Measurements from ENCODE around the gene GINS2.

- TF ChIP-seq POLR2A (IDR thresholded peaks at IDR 0.05; ENCODE audit: low read length) (no peak), GATA1 (IDR thresholded peaks at IDR 0.05; ENCODE audit: low read depth, low read length) (no peak)
Measured at GRCh38 chr16:85651629-85652430, 36.9 kb downstream of the GINS2 start.
